ENCODE results near the gene NIP7.

Gene NIP7

GRCh38 chr16:69322343-69322742 lies 17.2 kb upstream of the NIP7 start:
- no peak for TF ChIP-seq CTCF (IDR thresholded peaks at IDR 0.05; ENCODE audit: extremely low read depth, insufficient read depth, missing control alignments)
- in situ Hi-C loops (cut with MboI; ENCODE audit: low pct_unique_long_range_greater_than_20kb, low sequenced_read_pairs, unreplicated experiment), result no loop called here
- DNase-seq (ENCODE audit: low spot score), result no peak

GRCh38 chr16:69323415-69323814 lies 16.2 kb upstream of the NIP7 start:
- in situ Hi-C loops (cut with MboI; ENCODE audit: low pct_unique_long_range_greater_than_20kb, low sequenced_read_pairs, unreplicated experiment), result no loop called here
- DNase-seq (ENCODE audit: low spot score), result no peak
- TF ChIP-seq CTCF (IDR thresholded peaks at IDR 0.05; ENCODE audit: extremely low read depth, insufficient read depth, missing control alignments), result no peak

GRCh38 chr16:69324013-69324531 lies 15.5 kb upstream of the NIP7 start:
- in situ Hi-C loops (cut with MboI; ENCODE audit: low pct_unique_long_range_greater_than_20kb, low sequenced_read_pairs, unreplicated experiment), result no loop called here
- DNase-seq (ENCODE audit: low spot score), result no peak
- TF ChIP-seq CTCF (IDR thresholded peaks at IDR 0.05; ENCODE audit: extremely low read depth, insufficient read depth, missing control alignments), result no peak

- in situ Hi-C loops (cut with MboI; ENCODE audit: low pct_unique_long_range_greater_than_20kb, low sequenced_read_pairs, unreplicated experiment), result no loop called here
- TF ChIP-seq CTCF (IDR thresholded peaks at IDR 0.05; ENCODE audit: extremely low read depth, insufficient read depth, missing control alignments), result no peak
Measured at GRCh38 chr16:69324585-69325253, 14.9 kb upstream of the NIP7 start.

GRCh38 chr16:69325784-69326171 lies 13.8 kb upstream of the NIP7 start:
- no peak for TF ChIP-seq CTCF (IDR thresholded peaks at IDR 0.05; ENCODE audit: extremely low read depth, insufficient read depth, missing control alignments)
- no peak for DNase-seq (ENCODE audit: low spot score)
- in situ Hi-C loops (cut with MboI; ENCODE audit: low pct_unique_long_range_greater_than_20kb, low sequenced_read_pairs, unreplicated experiment), result no loop called here

More at GRCh38 chr16:69324585-69325253, 14.9 kb upstream of the NIP7 start:
- no peak for DNase-seq (ENCODE audit: low spot score)

- in situ Hi-C loops (cut with MboI; ENCODE audit: low pct_unique_long_range_greater_than_20kb, low sequenced_read_pairs, unreplicated experiment), result no loop called here
- no peak for DNase-seq (ENCODE audit: low spot score)
- TF ChIP-seq CTCF (IDR thresholded peaks at IDR 0.05; ENCODE audit: extremely low read depth, insufficient read depth, missing control alignments), result no peak
Measured at GRCh38 chr16:69326172-69326873, 13.2 kb upstream of the NIP7 start.

All from GM13977 (cell line).